ENCODE results near the gene PTPN6. TPM values are rescaled to one million over a fixed set of nuclear protein-coding genes. Genes with fewer than 3 reads are reported as not detected.

Gene PTPN6
- total and polyA plus RNA-seq, 9 of the 15 experiments (the other 6 are each of a cell fraction or from before 2014, with no cell fraction given) = 1.5 to 5.1 (median 3.9) TPM

- no peak for TF ChIP-seq RBM39 (optimal IDR thresholded peaks at IDR 0.05; ENCODE audit: low read depth, low read length)
- TF ChIP-seq ZFPM2 (CRISPR knock-in tag; IDR thresholded peaks at IDR 0.05) = no peak
- TF ChIP-seq TAF1 (IDR thresholded peaks at IDR 0.05; ENCODE audit: control insufficient read depth, extremely low read depth, insufficient read depth, low read length, severe bottlenecking) = peak; percentile 30
- peak; percentile 97 for TF ChIP-seq PKNOX1 (IDR thresholded peaks at IDR 0.05)
- no peak for TF ChIP-seq GTF2E2 (tag; IDR thresholded peaks at IDR 0.05)
- 0 out of 2 replicates have a peak, but pooled peaks have one; percentile 25 for TF ChIP-seq ZNF589 (CRISPR knock-in tag; IDR thresholded peaks at IDR 0.05; ENCODE audit: low read depth)
- TF ChIP-seq FOXJ2 (tag; IDR thresholded peaks at IDR 0.05) = 0 out of 2 replicates have a peak, but pooled peaks have one; percentile 64
- no peak for TF ChIP-seq ZNF280A (IDR thresholded peaks at IDR 0.05; ENCODE audit: low read depth, partially characterized antibody)
- TF ChIP-seq PHF21A (IDR thresholded peaks at IDR 0.05; ENCODE audit: borderline replicate concordance, low read depth) = peak; percentile 79; the same call in 1 of the 2 replicates
- 0 out of 4 replicates have a peak, but pooled peaks of 1 of the 2 experiments have one; percentile 12 for TF ChIP-seq KDM1A (IDR thresholded peaks at IDR 0.05)
- no peak for TF ChIP-seq RBM22 (IDR thresholded peaks at IDR 0.05; ENCODE audit: low read depth, low read length, poor library complexity, severe bottlenecking)
- no peak for TF ChIP-seq NR4A1 (CRISPR knock-in tag; IDR thresholded peaks at IDR 0.05)
- TF ChIP-seq NR4A1 (tag; IDR thresholded peaks at IDR 0.05) = no peak
- TF ChIP-seq NUFIP1 (IDR thresholded peaks at IDR 0.05; ENCODE audit: partially characterized antibody) = no peak
- TF ChIP-seq ELK1 (CRISPR knock-in tag; IDR thresholded peaks at IDR 0.05) = no peak
- peak; percentile 42 to 57; a peak in 2 of 4 replicates for TF ChIP-seq RCOR1 (IDR thresholded peaks at IDR 0.05; ENCODE audit: borderline replicate concordance in 1 of 2, low read depth in 2 of 2, low read length in 2 of 2)
- TF ChIP-seq TOE1 (IDR thresholded peaks at IDR 0.05; ENCODE audit: borderline replicate concordance) = no peak
- TF ChIP-seq TOE1 (CRISPR knock-in tag; IDR thresholded peaks at IDR 0.05; ENCODE audit: borderline replicate concordance, low read depth) = no peak
- no peak for TF ChIP-seq POLR2A (conservative IDR thresholded peaks at IDR 0.05)
- peak; percentile 38 for TF ChIP-seq FOS (IDR thresholded peaks at IDR 0.05; ENCODE audit: extremely low read depth, insufficient read length)
- TF ChIP-seq MYNN (IDR thresholded peaks at IDR 0.05) = no peak
- no peak for TF ChIP-seq MYNN (CRISPR knock-in tag; IDR thresholded peaks at IDR 0.05)
- TF ChIP-seq CREB3 (tag; conservative IDR thresholded peaks at IDR 0.05; ENCODE audit: low read depth) = no peak
- no peak for TF ChIP-seq ZBTB43 (CRISPR knock-in tag; IDR thresholded peaks at IDR 0.05)
These were observed 7.8 kb upstream of the PTPN6 start (continued) for GRCh38 chr12:6943389-6943721.

Measured in K562 (cell line).